ENCODE data around the gene PPARA. TPM values are rescaled to one million over a fixed set of nuclear protein-coding genes. Genes with fewer than 3 reads are reported as not detected.

PPARA gene
- total RNA-seq, 2 experiments from 2014 or later = 3.3 to 10.5 TPM

- no peaks in the 10 kb centered on the region for H3K4me1 ChIP-seq (ENCODE audit: insufficient read depth, low read length, poor library complexity, severe bottlenecking)
- no peaks in the 10 kb centered on the region for H3K9me2 ChIP-seq (ENCODE audit: insufficient read depth, low read length)
- no peaks in the 10 kb centered on the region for H3K79me2 ChIP-seq (ENCODE audit: insufficient read depth, low read depth, low read length)
- no peak overlapping the region for H3K27ac ChIP-seq (ENCODE audit: low read depth, low read length, poor library complexity, severe bottlenecking)
- no peaks in the 10 kb centered on the region for H3K36me3 ChIP-seq (ENCODE audit: insufficient read depth, low read length)
- BruUV-seq (replicated peaks) = no TSS peak
- ChIA-PET CTCF (ENCODE audit: unreplicated experiment) (no interaction called here), POLR2A (interaction anchor here (0.6 kb wide), 1 partner anchor 69 kb away, joined by 3 read pairs; no protein-coding TSS in a partner anchor)
- TF ChIP-seq CTCF (conservative IDR thresholded peaks at IDR 0.05; ENCODE audit: low read length) = no peak
- no peaks in the 10 kb centered on the region for H3K9me3 ChIP-seq (ENCODE audit: low read length)
- DNase-seq (ENCODE audit: low spot score) = no peak
- intact Hi-C loops (cut with micrococcal nuclease; ENCODE audit: unreplicated experiment) = no loop called here
- no peaks in the 10 kb centered on the region for H4K20me1 ChIP-seq (ENCODE audit: insufficient read depth, low read length)
- no peak overlapping the region for H2AFZ ChIP-seq (ENCODE audit: low read length)
- no peak overlapping the region for H3K4me3 ChIP-seq (ENCODE audit: low read depth, low read length, poor library complexity, severe bottlenecking)
- no peak overlapping the region for H3K4me2 ChIP-seq (ENCODE audit: low read length)
These were observed 15.7 kb downstream of the PPARA start for GRCh38 chr22:46165977-46166376.

GRCh38 chr22:46169628-46170027 is 19.3 kb downstream of the PPARA start:
- H3K4me1 ChIP-seq (ENCODE audit: insufficient read depth, low read length, poor library complexity, severe bottlenecking) = no peaks in the 10 kb centered on the region
- BruUV-seq (replicated peaks) = no TSS peak
- H2AFZ ChIP-seq (ENCODE audit: low read length) = no peak overlapping the region
- no peaks in the 10 kb centered on the region for H4K20me1 ChIP-seq (ENCODE audit: insufficient read depth, low read length)
- H3K9me3 ChIP-seq (ENCODE audit: low read length) = no peaks in the 10 kb centered on the region
- no peak overlapping the region for H3K4me2 ChIP-seq (ENCODE audit: low read length)
- POLR2A ChIA-PET = no interaction called here
- no peaks in the 10 kb centered on the region for H3K36me3 ChIP-seq (ENCODE audit: insufficient read depth, low read length)
- no peak overlapping the region for H3K27ac ChIP-seq (ENCODE audit: low read depth, low read length, poor library complexity, severe bottlenecking)
- CTCF ChIA-PET (ENCODE audit: unreplicated experiment) = no interaction called here
- no peak for DNase-seq (ENCODE audit: low spot score)
- TF ChIP-seq CTCF (conservative IDR thresholded peaks at IDR 0.05; ENCODE audit: low read length) = no peak
- TF ChIP-seq EZH2phosphoT487 (IDR thresholded peaks at IDR 0.05; ENCODE audit: borderline replicate concordance, low read depth, low read length) = no peak
- H3K79me2 ChIP-seq (ENCODE audit: insufficient read depth, low read depth, low read length) = no peaks in the 10 kb centered on the region
- H3K9me2 ChIP-seq (ENCODE audit: insufficient read depth, low read length) = no peaks in the 10 kb centered on the region
- no peak overlapping the region for H3K4me3 ChIP-seq (ENCODE audit: low read depth, low read length, poor library complexity, severe bottlenecking)
- intact Hi-C loops (cut with micrococcal nuclease; ENCODE audit: unreplicated experiment) = no loop called here

- no TSS peak for BruUV-seq (replicated peaks)
- CTCF ChIA-PET (ENCODE audit: unreplicated experiment) = no interaction called here
- POLR2A ChIA-PET = no interaction called here
These were observed 21.6 kb downstream of the PPARA start for GRCh38 chr22:46171940-46172339.

More at GRCh38 chr22:46171940-46172339, 21.6 kb downstream of the PPARA start:
- Histone ChIP-seq H3K36me3 (ENCODE audit: insufficient read depth, low read length) (no peaks in the 10 kb centered on the region), H2AFZ (ENCODE audit: low read length) (no peak overlapping the region), H4K20me1 (ENCODE audit: insufficient read depth, low read length) (no peaks in the 10 kb centered on the region), H3K79me2 (ENCODE audit: insufficient read depth, low read depth, low read length) (no peaks in the 10 kb centered on the region), H3K9me2 (ENCODE audit: insufficient read depth, low read length) (no peaks in the 10 kb centered on the region), H3K27ac (ENCODE audit: low read depth, low read length, poor library complexity, severe bottlenecking) (no peak overlapping the region), H3K9me3 (ENCODE audit: low read length) (no peaks in the 10 kb centered on the region), H3K4me2 (ENCODE audit: low read length) (no peak overlapping the region), H3K4me1 (ENCODE audit: insufficient read depth, low read length, poor library complexity, severe bottlenecking) (no peaks in the 10 kb centered on the region), H3K4me3 (ENCODE audit: low read depth, low read length, poor library complexity, severe bottlenecking) (no peak overlapping the region)
- no peak for TF ChIP-seq CTCF (conservative IDR thresholded peaks at IDR 0.05; ENCODE audit: low read length)
- no peak for TF ChIP-seq EZH2phosphoT487 (IDR thresholded peaks at IDR 0.05; ENCODE audit: borderline replicate concordance, low read depth, low read length)
- DNase-seq (ENCODE audit: low spot score) = no peak
- intact Hi-C loops (cut with micrococcal nuclease; ENCODE audit: unreplicated experiment) = no loop called here
